HG03520 (cell line): ENCODE measurements around the gene CPXM2.

Experiments
- ATAC-seq: cut with Tn5 transposase; IDR thresholded peaks from one replicate; pipeline ENCODE4 v1.9.1; 2021; ENCODE audit warnings: mild to moderate bottlenecking, moderate library complexity; ENCODE audit not compliant: unreplicated experiment

CPXM2 gene

GRCh38 chr10:123878666-123879303 is 12.8 kb downstream of the CPXM2 start:
- no peak for ATAC-seq

- ATAC-seq, result no peak
Observed at GRCh38 chr10:123870260-123870659, 21.3 kb downstream of the CPXM2 start.

GRCh38 chr10:123869020-123869414 is 22.6 kb downstream of the CPXM2 start:
- no peak for ATAC-seq

GRCh38 chr10:123868038-123869019 is 23.3 kb downstream of the CPXM2 start:
- no peak for ATAC-seq

GRCh38 chr10:123865880-123866279 is 25.7 kb downstream of the CPXM2 start:
- ATAC-seq, result no peak

- ATAC-seq, result no peak
Observed at GRCh38 chr10:123865350-123865749, 26.3 kb downstream of the CPXM2 start.

- no peak for ATAC-seq
Observed at GRCh38 chr10:123864923-123865322, 26.7 kb downstream of the CPXM2 start.

GRCh38 chr10:123863721-123864482 is 27.7 kb downstream of the CPXM2 start:
- ATAC-seq, result no peak

- no peak for ATAC-seq
Observed at GRCh38 chr10:123863183-123863575, 28.4 kb downstream of the CPXM2 start.

- ATAC-seq, result no peak
Observed at GRCh38 chr10:123862421-123863182, 29.0 kb downstream of the CPXM2 start.

- ATAC-seq, result no peak
Observed at GRCh38 chr10:123860856-123861255, 30.8 kb downstream of the CPXM2 start.

- no peak for ATAC-seq
Observed at GRCh38 chr10:123860209-123860608, 31.4 kb downstream of the CPXM2 start.

- ATAC-seq, result no peak
Observed at GRCh38 chr10:123859653-123860050, 32.0 kb downstream of the CPXM2 start.

- ATAC-seq, result no peak
Observed at GRCh38 chr10:123858907-123859652, 32.5 kb downstream of the CPXM2 start.

GRCh38 chr10:123858077-123858681 is 33.4 kb downstream of the CPXM2 start:
- ATAC-seq, result no peak

GRCh38 chr10:123857616-123858015 is 34.0 kb downstream of the CPXM2 start:
- no peak for ATAC-seq

GRCh38 chr10:123855008-123855684 is 36.5 kb downstream of the CPXM2 start:
- no peak for ATAC-seq

GRCh38 chr10:123854498-123854897 is 37.1 kb downstream of the CPXM2 start:
- no peak for ATAC-seq

- no peak for ATAC-seq
Observed at GRCh38 chr10:123854003-123854402, 37.6 kb downstream of the CPXM2 start.
